Fibroblast of pulmonary artery (primary cell): ENCODE data around the gene CDH20.

Experiments
- DNase-seq: peaks from one replicate; pipeline ENCODE4 v3.0.0-alpha.2; 2010; ENCODE audit warnings: low read depth
- H3K4me3 ChIP-seq: replicated peaks from 2 replicates; pipeline ENCODE4 v1.5.1; 2011; ENCODE audit warnings: low read depth, mild to moderate bottlenecking, control low read depth, low read length, moderate library complexity
- TF ChIP-seq, protein P1 (sequence below): IDR thresholded peaks from 2 replicates; pipeline ENCODE4 v1.5.1; 2011; ENCODE audit warnings: mild to moderate bottlenecking, control low read depth, low read length, inconsistent platforms; ENCODE audit errors: missing control alignments

Gene CDH20

GRCh38 chr18:61398961-61399705, 65.9 kb downstream of the CDH20 start:
- DNase-seq, result peak; percentile 51
- H3K4me3 ChIP-seq, result no peak overlapping the region
- TF ChIP-seq, protein P1, sequence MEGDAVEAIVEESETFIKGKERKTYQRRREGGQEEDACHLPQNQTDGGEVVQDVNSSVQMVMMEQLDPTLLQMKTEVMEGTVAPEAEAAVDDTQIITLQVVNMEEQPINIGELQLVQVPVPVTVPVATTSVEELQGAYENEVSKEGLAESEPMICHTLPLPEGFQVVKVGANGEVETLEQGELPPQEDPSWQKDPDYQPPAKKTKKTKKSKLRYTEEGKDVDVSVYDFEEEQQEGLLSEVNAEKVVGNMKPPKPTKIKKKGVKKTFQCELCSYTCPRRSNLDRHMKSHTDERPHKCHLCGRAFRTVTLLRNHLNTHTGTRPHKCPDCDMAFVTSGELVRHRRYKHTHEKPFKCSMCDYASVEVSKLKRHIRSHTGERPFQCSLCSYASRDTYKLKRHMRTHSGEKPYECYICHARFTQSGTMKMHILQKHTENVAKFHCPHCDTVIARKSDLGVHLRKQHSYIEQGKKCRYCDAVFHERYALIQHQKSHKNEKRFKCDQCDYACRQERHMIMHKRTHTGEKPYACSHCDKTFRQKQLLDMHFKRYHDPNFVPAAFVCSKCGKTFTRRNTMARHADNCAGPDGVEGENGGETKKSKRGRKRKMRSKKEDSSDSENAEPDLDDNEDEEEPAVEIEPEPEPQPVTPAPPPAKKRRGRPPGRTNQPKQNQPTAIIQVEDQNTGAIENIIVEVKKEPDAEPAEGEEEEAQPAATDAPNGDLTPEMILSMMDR, result no peak

GRCh38 chr18:61400016-61400635, 66.9 kb downstream of the CDH20 start:
- TF ChIP-seq, protein P1, result no peak
- H3K4me3 ChIP-seq, result no peak overlapping the region
- peak; percentile 10 for DNase-seq

GRCh38 chr18:61400716-61401115, 67.5 kb downstream of the CDH20 start:
- DNase-seq, result peak; percentile 62
- no peak overlapping the region for H3K4me3 ChIP-seq
- TF ChIP-seq, protein P1, result no peak

DNA sequence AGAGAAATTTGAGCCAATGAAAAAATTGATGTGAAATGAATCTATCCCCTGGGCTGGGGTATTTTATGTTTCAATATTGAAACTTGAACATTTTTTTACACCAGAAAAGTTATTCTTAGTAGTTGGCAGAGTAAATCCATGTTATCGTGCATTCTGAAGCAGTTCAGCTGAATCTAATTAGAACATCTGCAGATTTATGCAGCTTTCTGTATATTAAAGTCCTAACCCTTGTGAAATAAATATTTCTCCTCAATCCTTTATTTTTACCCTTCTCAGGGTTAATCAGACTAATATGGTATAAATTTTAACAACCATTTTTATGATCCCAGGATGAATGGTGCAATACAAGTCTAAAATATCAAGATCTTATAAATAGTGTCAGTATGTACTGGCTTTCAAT, 69.5 kb downstream of the CDH20 start:
- TF ChIP-seq, protein P1, result no peak
- no peak overlapping the region for H3K4me3 ChIP-seq
- no peak for DNase-seq

DNA sequence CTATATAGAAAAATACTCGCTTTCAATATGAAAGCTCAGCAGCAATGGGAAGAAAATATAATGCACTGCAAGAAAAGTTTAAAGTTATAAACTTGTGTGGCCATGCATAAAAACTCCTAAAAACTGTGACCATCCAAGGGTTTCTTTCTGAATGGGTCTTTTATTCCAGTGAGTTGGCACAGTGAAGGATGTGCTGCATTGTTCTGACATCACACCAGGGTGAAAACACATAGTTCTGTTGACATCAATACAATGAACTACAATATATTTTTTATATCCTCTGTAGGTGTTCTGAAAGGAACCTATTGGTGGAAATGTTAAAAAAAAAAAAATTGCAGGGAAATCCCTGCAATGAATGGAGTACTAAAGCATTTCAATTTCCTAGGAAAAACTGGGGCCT, 80.2 kb downstream of the CDH20 start:
- DNase-seq, result no peak
- TF ChIP-seq, protein P1, result no peak
- no peak overlapping the region for H3K4me3 ChIP-seq

GRCh38 chr18:61414086-61414485, 80.9 kb downstream of the CDH20 start:
- no peak for DNase-seq
- TF ChIP-seq, protein P1, result no peak
- no peak overlapping the region for H3K4me3 ChIP-seq
